ENCODE results near the gene PLB1.

GRCh38 chr2:28480403-28481049 lies 15.3 kb upstream of the PLB1 start:
- no peak for TF ChIP-seq POLR2A (IDR thresholded peaks at IDR 0.05)
- no peak for TF ChIP-seq CTCF (IDR thresholded peaks at IDR 0.05)
- TF ChIP-seq EP300 (IDR thresholded peaks at IDR 0.05), result no peak
